Loucy (cell line): Measurements from ENCODE around the gene MZB1.

Source experiments
- H2AFZ ChIP-seq: fragments of 200-600 bp; sonication (generic); 2 replicates; pipeline ENCODE4 v1.6.0; 2016; ENCODE audit warnings: antibody characterized with exemption, mild to moderate bottlenecking, low read length, moderate library complexity
- H3F3A ChIP-seq: fragments of 200-600 bp; 2 replicates; pipeline ENCODE4 v1.6.0; 2016; ENCODE audit warnings: antibody characterized with exemption, low read depth, mild to moderate bottlenecking
- H3K27me3 ChIP-seq: fragments of 200-600 bp; sonication (generic); 2 replicates; pipeline ENCODE4 v1.6.1; 2014; ENCODE audit warnings: low read length, mild to moderate bottlenecking; ENCODE audit not compliant: insufficient read depth, poor library complexity, severe bottlenecking
- H3K36me3 ChIP-seq: fragments of 200-600 bp; sonication (generic); 2 replicates; pipeline ENCODE4 v1.6.1; 2016; ENCODE audit warnings: low read length; ENCODE audit not compliant: insufficient read depth
- H3K4me1 ChIP-seq: fragments of 200-600 bp; sonication (generic); 2 replicates; pipeline ENCODE4 v1.5.1; 2014; ENCODE audit warnings: low read length, mild to moderate bottlenecking; ENCODE audit not compliant: insufficient read depth, poor library complexity, severe bottlenecking
- H3K4me2 ChIP-seq: fragments of 200-600 bp; sonication (generic); 2 replicates; pipeline ENCODE4 v1.6.0; 2014; ENCODE audit warnings: antibody characterized with exemption, low read length, low read depth, mild to moderate bottlenecking; ENCODE audit not compliant: poor library complexity, severe bottlenecking
- H3K4me3 ChIP-seq: fragments of 200-600 bp; sonication (generic); 2 replicates; pipeline ENCODE4 v1.5.1; 2014; ENCODE audit warnings: low read length, mild to moderate bottlenecking, mixed read lengths; ENCODE audit not compliant: poor library complexity, severe bottlenecking
- H3K79me2 ChIP-seq: fragments of 200-600 bp; sonication (generic); 2 replicates; pipeline ENCODE4 v1.6.1; 2014; ENCODE audit warnings: low read length; ENCODE audit not compliant: insufficient read depth
- H3K9ac ChIP-seq: fragments of 200-600 bp; sonication (generic); 2 replicates; pipeline ENCODE4 v1.6.0; 2014; ENCODE audit warnings: mild to moderate bottlenecking, low read depth, low read length, moderate library complexity; ENCODE audit not compliant: poor library complexity, severe bottlenecking
- H3K9me2 ChIP-seq: fragments of 200-600 bp; sonication (generic); replicated peaks from 2 replicates; pipeline ENCODE4 v1.6.1; 2016; ENCODE audit warnings: low read depth, low read length, mixed read lengths
- H3K9me3 ChIP-seq: fragments of 200-600 bp; sonication (generic); 2 replicates; pipeline ENCODE4 v1.6.1; 2014; ENCODE audit warnings: mild to moderate bottlenecking, antibody characterized with exemption, low read length, low read depth; ENCODE audit not compliant: insufficient read depth
- H4K20me1 ChIP-seq: fragments of 200-600 bp; sonication (generic); 2 replicates; pipeline ENCODE4 v1.6.0; 2014; ENCODE audit warnings: antibody characterized with exemption, low read length, mild to moderate bottlenecking; ENCODE audit not compliant: insufficient read depth, poor library complexity, severe bottlenecking
- EZH2phosphoT487 ChIP-seq: fragments of 200-600 bp; IDR thresholded peaks from 2 replicates; pipeline ENCODE4 v1.6.1; 2018; ENCODE audit warnings: antibody characterized with exemption, mild to moderate bottlenecking, moderate library complexity, borderline replicate concordance
- TF ChIP-seq, protein P1 (sequence below): fragments of 200-600 bp; sonication (generic); conservative IDR thresholded peaks from 2 replicates; pipeline ENCODE4 v1.5.1; 2014; ENCODE audit warnings: mild to moderate bottlenecking, antibody characterized with exemption, low read length

The MZB1 gene

GRCh38 chr5:139386050-139386438, 3.7 kb downstream of the MZB1 start:
- Histone ChIP-seq H3K4me1 (peaks cover 65% of the 10 kb centered on the region), H3K9ac (peak overlapping the region; percentile 99), H3K4me3 (peak overlapping the region; percentile 96), H3K27me3 (peaks cover 8% of the 10 kb centered on the region), H3K9me2 (no peaks in the 10 kb centered on the region), H4K20me1 (peaks cover 45% of the 10 kb centered on the region), H3K79me2 (peaks cover 68% of the 10 kb centered on the region), H3K4me2 (peak overlapping the region; percentile 87), H3K9me3 (no peaks in the 10 kb centered on the region), H3F3A (peaks cover 3% of the 10 kb centered on the region; the same call in 1 of the 2 replicates), H2AFZ (no peak overlapping the region), H3K36me3 (peaks cover 7% of the 10 kb centered on the region; the same call in 1 of the 2 replicates)
- TF ChIP-seq, protein P1, sequence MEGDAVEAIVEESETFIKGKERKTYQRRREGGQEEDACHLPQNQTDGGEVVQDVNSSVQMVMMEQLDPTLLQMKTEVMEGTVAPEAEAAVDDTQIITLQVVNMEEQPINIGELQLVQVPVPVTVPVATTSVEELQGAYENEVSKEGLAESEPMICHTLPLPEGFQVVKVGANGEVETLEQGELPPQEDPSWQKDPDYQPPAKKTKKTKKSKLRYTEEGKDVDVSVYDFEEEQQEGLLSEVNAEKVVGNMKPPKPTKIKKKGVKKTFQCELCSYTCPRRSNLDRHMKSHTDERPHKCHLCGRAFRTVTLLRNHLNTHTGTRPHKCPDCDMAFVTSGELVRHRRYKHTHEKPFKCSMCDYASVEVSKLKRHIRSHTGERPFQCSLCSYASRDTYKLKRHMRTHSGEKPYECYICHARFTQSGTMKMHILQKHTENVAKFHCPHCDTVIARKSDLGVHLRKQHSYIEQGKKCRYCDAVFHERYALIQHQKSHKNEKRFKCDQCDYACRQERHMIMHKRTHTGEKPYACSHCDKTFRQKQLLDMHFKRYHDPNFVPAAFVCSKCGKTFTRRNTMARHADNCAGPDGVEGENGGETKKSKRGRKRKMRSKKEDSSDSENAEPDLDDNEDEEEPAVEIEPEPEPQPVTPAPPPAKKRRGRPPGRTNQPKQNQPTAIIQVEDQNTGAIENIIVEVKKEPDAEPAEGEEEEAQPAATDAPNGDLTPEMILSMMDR: no peak
- TF ChIP-seq EZH2phosphoT487: no peak

GRCh38 chr5:139385061-139386049, 4.4 kb downstream of the MZB1 start:
- H3K4me2 ChIP-seq: peak overlapping the region; percentile 87
- H4K20me1 ChIP-seq: peaks cover 45% of the 10 kb centered on the region
- H3K36me3 ChIP-seq: peaks cover 7% of the 10 kb centered on the region; the same call in 1 of the 2 replicates
- peak overlapping the region; percentile 99 for H3K9ac ChIP-seq
- H3K4me3 ChIP-seq: peak overlapping the region; percentile 96
- no peaks in the 10 kb centered on the region for H3K9me3 ChIP-seq
- H3K79me2 ChIP-seq: peaks cover 61% of the 10 kb centered on the region
- no peak for TF ChIP-seq EZH2phosphoT487
- TF ChIP-seq, protein P1: peak; percentile 28
- H3F3A ChIP-seq: peaks cover 3% of the 10 kb centered on the region; the same call in 1 of the 2 replicates
- peaks cover 58% of the 10 kb centered on the region for H3K4me1 ChIP-seq
- H3K27me3 ChIP-seq: peaks cover 8% of the 10 kb centered on the region
- no peak overlapping the region for H2AFZ ChIP-seq
- no peaks in the 10 kb centered on the region for H3K9me2 ChIP-seq

GRCh38 chr5:139384591-139385051, 5.1 kb downstream of the MZB1 start:
- TF ChIP-seq EZH2phosphoT487: no peak
- TF ChIP-seq, protein P1: no peak
- H3K9me2 ChIP-seq: no peaks in the 10 kb centered on the region
- H2AFZ ChIP-seq: no peak overlapping the region
- H3K4me1 ChIP-seq: peaks cover 56% of the 10 kb centered on the region
- peak overlapping the region; percentile 96 for H3K4me3 ChIP-seq
- H3K36me3 ChIP-seq: peaks cover 7% of the 10 kb centered on the region; the same call in 1 of the 2 replicates
- peak overlapping the region; percentile 87 for H3K4me2 ChIP-seq
- H3K9ac ChIP-seq: peak overlapping the region; percentile 99
- peaks cover 8% of the 10 kb centered on the region for H3K27me3 ChIP-seq
- peaks cover 54% of the 10 kb centered on the region for H3K79me2 ChIP-seq
- H4K20me1 ChIP-seq: peaks cover 45% of the 10 kb centered on the region
- H3F3A ChIP-seq: peaks cover 3% of the 10 kb centered on the region; the same call in 1 of the 2 replicates
- H3K9me3 ChIP-seq: no peaks in the 10 kb centered on the region
